HL-60 (cell line): Measurements from ENCODE around the gene INSM1.

ENCODE experiments used
- GABPA ChIP-seq: IDR thresholded peaks from 2 replicates; pipeline ENCODE4 v1.6.1; 2012; ENCODE audit warnings: low read depth
- POLR2AphosphoS5 ChIP-seq: IDR thresholded peaks from 2 replicates; pipeline ENCODE4 v1.6.1; 2012; ENCODE audit warnings: low read depth
- REST ChIP-seq: IDR thresholded peaks from 2 replicates; pipeline ENCODE4 v1.6.1; 2012; ENCODE audit warnings: low read depth; ENCODE audit not compliant: insufficient replicate concordance
- SPI1 ChIP-seq: IDR thresholded peaks from 2 replicates; pipeline ENCODE4 v1.6.1; 2012; ENCODE audit warnings: low read depth, mild to moderate bottlenecking, borderline replicate concordance
- TF ChIP-seq, protein P1 (sequence below): IDR thresholded peaks from one replicate; pipeline ENCODE4 v1.5.1; 2011; ENCODE audit warnings: low read length, control low read depth, inconsistent platforms; ENCODE audit not compliant: insufficient read depth

- TF ChIP-seq, protein P1, sequence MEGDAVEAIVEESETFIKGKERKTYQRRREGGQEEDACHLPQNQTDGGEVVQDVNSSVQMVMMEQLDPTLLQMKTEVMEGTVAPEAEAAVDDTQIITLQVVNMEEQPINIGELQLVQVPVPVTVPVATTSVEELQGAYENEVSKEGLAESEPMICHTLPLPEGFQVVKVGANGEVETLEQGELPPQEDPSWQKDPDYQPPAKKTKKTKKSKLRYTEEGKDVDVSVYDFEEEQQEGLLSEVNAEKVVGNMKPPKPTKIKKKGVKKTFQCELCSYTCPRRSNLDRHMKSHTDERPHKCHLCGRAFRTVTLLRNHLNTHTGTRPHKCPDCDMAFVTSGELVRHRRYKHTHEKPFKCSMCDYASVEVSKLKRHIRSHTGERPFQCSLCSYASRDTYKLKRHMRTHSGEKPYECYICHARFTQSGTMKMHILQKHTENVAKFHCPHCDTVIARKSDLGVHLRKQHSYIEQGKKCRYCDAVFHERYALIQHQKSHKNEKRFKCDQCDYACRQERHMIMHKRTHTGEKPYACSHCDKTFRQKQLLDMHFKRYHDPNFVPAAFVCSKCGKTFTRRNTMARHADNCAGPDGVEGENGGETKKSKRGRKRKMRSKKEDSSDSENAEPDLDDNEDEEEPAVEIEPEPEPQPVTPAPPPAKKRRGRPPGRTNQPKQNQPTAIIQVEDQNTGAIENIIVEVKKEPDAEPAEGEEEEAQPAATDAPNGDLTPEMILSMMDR = no peak
- TF ChIP-seq POLR2AphosphoS5 = no peak
- no peak for TF ChIP-seq GABPA
- no peak for TF ChIP-seq REST
- TF ChIP-seq SPI1 = no peak
Measured at GRCh38 chr20:20417876-20418676, 50.2 kb downstream of the INSM1 start.
